ENCODE data around the gene ZRANB2.

Gene ZRANB2

GRCh38 chr1:71089536-71090270 lies 8.9 kb upstream of the ZRANB2 start:
- no peak overlapping the region for H3K4me3 ChIP-seq (ENCODE audit: low read depth, low read length)
- TF ChIP-seq MYC (IDR thresholded peaks at IDR 0.05; ENCODE audit: low read depth, low read length): no peak
- TF ChIP-seq, protein P1, sequence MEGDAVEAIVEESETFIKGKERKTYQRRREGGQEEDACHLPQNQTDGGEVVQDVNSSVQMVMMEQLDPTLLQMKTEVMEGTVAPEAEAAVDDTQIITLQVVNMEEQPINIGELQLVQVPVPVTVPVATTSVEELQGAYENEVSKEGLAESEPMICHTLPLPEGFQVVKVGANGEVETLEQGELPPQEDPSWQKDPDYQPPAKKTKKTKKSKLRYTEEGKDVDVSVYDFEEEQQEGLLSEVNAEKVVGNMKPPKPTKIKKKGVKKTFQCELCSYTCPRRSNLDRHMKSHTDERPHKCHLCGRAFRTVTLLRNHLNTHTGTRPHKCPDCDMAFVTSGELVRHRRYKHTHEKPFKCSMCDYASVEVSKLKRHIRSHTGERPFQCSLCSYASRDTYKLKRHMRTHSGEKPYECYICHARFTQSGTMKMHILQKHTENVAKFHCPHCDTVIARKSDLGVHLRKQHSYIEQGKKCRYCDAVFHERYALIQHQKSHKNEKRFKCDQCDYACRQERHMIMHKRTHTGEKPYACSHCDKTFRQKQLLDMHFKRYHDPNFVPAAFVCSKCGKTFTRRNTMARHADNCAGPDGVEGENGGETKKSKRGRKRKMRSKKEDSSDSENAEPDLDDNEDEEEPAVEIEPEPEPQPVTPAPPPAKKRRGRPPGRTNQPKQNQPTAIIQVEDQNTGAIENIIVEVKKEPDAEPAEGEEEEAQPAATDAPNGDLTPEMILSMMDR (IDR thresholded peaks at IDR 0.05; ENCODE audit: low read depth, low read length): no peak
- TF ChIP-seq POLR2A (IDR thresholded peaks at IDR 0.05; ENCODE audit: extremely low read depth, insufficient read length): no peak
- TF ChIP-seq, protein P2, sequence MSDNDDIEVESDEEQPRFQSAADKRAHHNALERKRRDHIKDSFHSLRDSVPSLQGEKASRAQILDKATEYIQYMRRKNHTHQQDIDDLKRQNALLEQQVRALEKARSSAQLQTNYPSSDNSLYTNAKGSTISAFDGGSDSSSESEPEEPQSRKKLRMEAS (IDR thresholded peaks at IDR 0.05; ENCODE audit: low read depth, low read length): no peak
- no peak for DNase-seq (ENCODE audit: low read depth)

- DNase-seq (ENCODE audit: low read depth): no peak
- no peak for TF ChIP-seq POLR2A (IDR thresholded peaks at IDR 0.05; ENCODE audit: extremely low read depth, insufficient read length)
- TF ChIP-seq, protein P2 (IDR thresholded peaks at IDR 0.05; ENCODE audit: low read depth, low read length): no peak
- TF ChIP-seq, protein P1 (IDR thresholded peaks at IDR 0.05; ENCODE audit: low read depth, low read length): no peak
- H3K4me3 ChIP-seq (ENCODE audit: low read depth, low read length): no peak overlapping the region
Measured at GRCh38 chr1:71088645-71089287, 7.9 kb upstream of the ZRANB2 start.

DNA sequence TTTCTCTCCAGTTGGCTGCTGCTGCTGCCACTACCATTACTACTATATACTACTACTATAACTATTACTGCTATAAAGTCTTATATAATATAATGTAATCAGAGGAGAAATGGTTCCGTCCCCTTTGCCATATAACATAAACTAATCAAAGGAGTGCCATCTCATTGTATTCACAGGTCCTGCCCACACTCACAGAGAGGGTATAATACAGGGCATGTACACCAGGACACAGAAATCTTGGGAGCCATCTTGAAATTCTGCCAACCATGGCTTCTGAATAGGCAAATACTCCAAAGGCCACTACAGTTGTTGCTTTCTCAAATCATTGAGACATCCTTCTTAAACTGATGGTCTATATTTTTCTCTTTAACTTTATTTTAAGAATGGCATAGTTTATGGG lies 6.9 kb upstream of the ZRANB2 start:
- TF ChIP-seq, protein P2 (IDR thresholded peaks at IDR 0.05; ENCODE audit: low read depth, low read length): no peak
- TF ChIP-seq, protein P1 (IDR thresholded peaks at IDR 0.05; ENCODE audit: low read depth, low read length): no peak
- no peak for TF ChIP-seq POLR2A (IDR thresholded peaks at IDR 0.05; ENCODE audit: extremely low read depth, insufficient read length)
- no peak for TF ChIP-seq MYC (IDR thresholded peaks at IDR 0.05; ENCODE audit: low read depth, low read length)
- DNase-seq (ENCODE audit: low read depth): no peak
- no peak overlapping the region for H3K4me3 ChIP-seq (ENCODE audit: low read depth, low read length)

- TF ChIP-seq MYC (IDR thresholded peaks at IDR 0.05; ENCODE audit: low read depth, low read length): no peak
- TF ChIP-seq, protein P2 (IDR thresholded peaks at IDR 0.05; ENCODE audit: low read depth, low read length): no peak
- TF ChIP-seq, protein P1 (IDR thresholded peaks at IDR 0.05; ENCODE audit: low read depth, low read length): no peak
- TF ChIP-seq POLR2A (IDR thresholded peaks at IDR 0.05; ENCODE audit: extremely low read depth, insufficient read length): no peak
- no peak overlapping the region for H3K4me3 ChIP-seq (ENCODE audit: low read depth, low read length)
- no peak for DNase-seq (ENCODE audit: low read depth)
Measured at GRCh38 chr1:71087060-71087459, 6.2 kb upstream of the ZRANB2 start.

GRCh38 chr1:71086331-71086730 lies 5.5 kb upstream of the ZRANB2 start:
- DNase-seq (ENCODE audit: low read depth): no peak
- H3K4me3 ChIP-seq (ENCODE audit: low read depth, low read length): no peak overlapping the region
- TF ChIP-seq, protein P1 (IDR thresholded peaks at IDR 0.05; ENCODE audit: low read depth, low read length): no peak

All from NB4 (cell line).